Esophagus squamous epithelium (tissue), 5 donors: ENCODE data around the gene ARF1. TPM values are rescaled to one million over a fixed set of nuclear protein-coding genes. Genes with fewer than 3 reads are reported as not detected.

ENCODE experiments used
- DNase-seq: peaks from one replicate; lab custom pipeline; 2025; lab: John Stamatoyannopoulos, UW
- H3K27ac ChIP-seq, 4 donors: fragments of 200-600 bp; sonication (generic); one replicate each; pipeline ENCODE4 v1.5.1; 2016 to 2019; ENCODE audit warnings: mild to moderate bottlenecking in 1 of 4
- H3K27me3 ChIP-seq, 4 donors: fragments of 200-600 bp; sonication (generic); 1 replicate in 3 of 4; 2 replicates in 1 of 4; pipeline versions ENCODE4 v1.5.1 to v1.6.0; 2017 to 2021; ENCODE audit warnings: antibody characterized with exemption in 1 of 4
- H3K36me3 ChIP-seq, 3 donors: fragments of 200-600 bp; sonication (generic); one replicate each; pipeline ENCODE4 v1.5.1; 2016 to 2019
- H3K4me1 ChIP-seq, 3 donors: fragments of 200-600 bp; sonication (generic); one replicate each; pipeline ENCODE4 v1.5.1; 2017 to 2019
- H3K4me3 ChIP-seq, 4 donors: fragments of 200-600 bp; sonication (generic); 1 replicate in 3 of 4; 2 replicates in 1 of 4; pipeline ENCODE4 v1.5.1; 2016 to 2019; ENCODE audit warnings: mild to moderate bottlenecking in 2 of 4, moderate library complexity in 1 of 4
- H3K9me3 ChIP-seq, 3 donors: fragments of 200-600 bp; sonication (generic); one replicate each; pipeline ENCODE4 v1.5.1; 2016 to 2019
- POLR2A ChIP-seq, 4 donors: fragments of 450-650 bp; IDR thresholded peaks; one replicate each; pipeline ENCODE4 v1.6.1; 2017; ENCODE audit warnings: antibody characterized with exemption in 4 of 4, mild to moderate bottlenecking in 4 of 4, moderate library complexity in 3 of 4
- WGBS, 2 donors: methylation state at CpG; one replicate each; pipeline ENCODE4 v1.1.5; 2018; 5-methylcytosine and 5-hydroxymethylcytosine counted together
- intact Hi-C: fragments of 100-400 bp; cut with DNase I; formaldehyde crosslinking; loops from one replicate; pipeline ENCODE4 v1.15.0; 2022
- total RNA-seq, 4 donors: library from RNA; depleted of rRNA; stranded (reverse); fragments of >200 nt; gene quantifications; one replicate each; pipeline ENCODE4 v1.1.0, GENCODE V29; 2016
- TF ChIP-seq, protein P1 (sequence below), 6 experiments: fragments of 450-650 bp in 4 of 6; fragments of 200-600 bp in 2 of 6; sonication (generic) in 2 of 6; IDR thresholded peaks; one replicate each; pipeline ENCODE4 v1.5.1; 2016 to 2019; ENCODE audit warnings: antibody characterized with exemption in 6 of 6, mild to moderate bottlenecking in 4 of 6, moderate library complexity in 4 of 6
- donor health status: DM: yes; HTN: yes; CAD: no.

ARF1 gene
- total RNA-seq, 4 donors from 2014 or later, result 279 to 327 (median 319) TPM

DNA sequence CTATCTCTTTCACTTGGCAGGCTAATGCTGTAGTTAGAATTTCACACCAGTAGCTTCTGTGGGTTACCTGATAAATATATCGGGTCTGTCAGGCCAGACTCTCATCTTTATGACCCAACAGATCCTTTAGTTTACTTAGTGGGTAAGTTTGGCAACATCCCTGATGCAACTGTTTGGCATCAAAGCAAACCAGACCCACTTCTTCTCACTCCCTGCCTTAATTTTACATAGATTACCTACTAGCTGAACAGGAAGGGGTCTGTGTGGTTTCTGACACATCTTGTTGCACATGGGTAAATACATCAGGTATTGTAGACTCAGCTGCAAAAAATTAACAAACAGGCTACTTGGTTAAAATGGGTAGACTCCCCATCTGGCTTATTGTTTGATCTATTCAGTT, 54.4 kb downstream of the ARF1 start:
- WGBS, 2 donors, result 41 to 58% methylated on average over 1 of the region's 1 CpG
- no peak for TF ChIP-seq POLR2A (IDR thresholded peaks at IDR 0.05)
- TF ChIP-seq, protein P1, sequence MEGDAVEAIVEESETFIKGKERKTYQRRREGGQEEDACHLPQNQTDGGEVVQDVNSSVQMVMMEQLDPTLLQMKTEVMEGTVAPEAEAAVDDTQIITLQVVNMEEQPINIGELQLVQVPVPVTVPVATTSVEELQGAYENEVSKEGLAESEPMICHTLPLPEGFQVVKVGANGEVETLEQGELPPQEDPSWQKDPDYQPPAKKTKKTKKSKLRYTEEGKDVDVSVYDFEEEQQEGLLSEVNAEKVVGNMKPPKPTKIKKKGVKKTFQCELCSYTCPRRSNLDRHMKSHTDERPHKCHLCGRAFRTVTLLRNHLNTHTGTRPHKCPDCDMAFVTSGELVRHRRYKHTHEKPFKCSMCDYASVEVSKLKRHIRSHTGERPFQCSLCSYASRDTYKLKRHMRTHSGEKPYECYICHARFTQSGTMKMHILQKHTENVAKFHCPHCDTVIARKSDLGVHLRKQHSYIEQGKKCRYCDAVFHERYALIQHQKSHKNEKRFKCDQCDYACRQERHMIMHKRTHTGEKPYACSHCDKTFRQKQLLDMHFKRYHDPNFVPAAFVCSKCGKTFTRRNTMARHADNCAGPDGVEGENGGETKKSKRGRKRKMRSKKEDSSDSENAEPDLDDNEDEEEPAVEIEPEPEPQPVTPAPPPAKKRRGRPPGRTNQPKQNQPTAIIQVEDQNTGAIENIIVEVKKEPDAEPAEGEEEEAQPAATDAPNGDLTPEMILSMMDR (IDR thresholded peaks at IDR 0.05), result no peak

DNA sequence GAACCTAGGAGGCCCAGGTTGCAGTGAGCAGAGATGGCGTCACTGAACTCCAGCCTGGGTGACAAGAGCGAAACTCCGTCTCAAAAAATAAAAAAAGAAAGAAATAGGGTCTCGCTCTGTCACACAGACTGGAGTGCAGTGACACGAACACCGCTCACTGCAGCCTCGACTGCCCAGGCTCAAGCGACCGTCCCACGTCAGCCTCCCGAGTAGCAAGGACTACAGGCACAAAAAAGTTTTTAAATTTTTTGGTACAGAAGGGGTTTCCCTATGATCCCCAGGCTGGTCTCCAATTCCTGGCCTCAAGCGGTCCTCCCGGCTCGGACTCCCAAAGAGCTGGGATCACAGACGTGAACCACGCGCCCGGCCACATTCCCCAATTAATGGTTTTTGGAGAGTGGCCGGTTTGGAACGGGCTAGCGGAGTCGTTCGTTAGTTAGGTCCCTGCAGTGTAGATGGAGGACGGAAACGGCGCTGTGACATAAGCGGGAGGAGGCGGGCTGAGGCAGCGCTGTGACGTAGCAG, 57.0 kb downstream of the ARF1 start:
- Histone ChIP-seq H3K36me3 (no peaks in the 10 kb centered on the region), H3K4me1 (peaks cover 32 to 45% (median 33%) of the 10 kb centered on the region in 3 donors), H3K27me3 (no peaks in the 10 kb centered on the region), H3K27ac (peak overlapping the region; percentile 98 to 100 (median 99)), H3K9me3 (no peaks in the 10 kb centered on the region), H3K4me3 (peak overlapping the region; percentile 91 to 98 (median 94))
- DNase-seq, result no peak
- WGBS, 2 donors, result 23 to 46% methylated on average over 17 to 25 of the region's 30 CpGs
- no peak for TF ChIP-seq POLR2A (IDR thresholded peaks at IDR 0.05)
- TF ChIP-seq, protein P1 (IDR thresholded peaks at IDR 0.05), result no peak
- intact Hi-C loops, result no loop called here

More for the DNA sequence above, 54.4 kb downstream of the ARF1 start:
- no peak overlapping the region for H3K27ac ChIP-seq
- peaks cover 8 to 25% (median 8%) of the 10 kb centered on the region in 3 donors for H3K4me1 ChIP-seq
- intact Hi-C loops, result no loop called here
- no peaks in the 10 kb centered on the region for H3K36me3 ChIP-seq
- H3K4me3 ChIP-seq, result no peak overlapping the region
- no peak for DNase-seq
- no peaks in the 10 kb centered on the region for H3K9me3 ChIP-seq
- no peaks in the 10 kb centered on the region for H3K27me3 ChIP-seq

DNA sequence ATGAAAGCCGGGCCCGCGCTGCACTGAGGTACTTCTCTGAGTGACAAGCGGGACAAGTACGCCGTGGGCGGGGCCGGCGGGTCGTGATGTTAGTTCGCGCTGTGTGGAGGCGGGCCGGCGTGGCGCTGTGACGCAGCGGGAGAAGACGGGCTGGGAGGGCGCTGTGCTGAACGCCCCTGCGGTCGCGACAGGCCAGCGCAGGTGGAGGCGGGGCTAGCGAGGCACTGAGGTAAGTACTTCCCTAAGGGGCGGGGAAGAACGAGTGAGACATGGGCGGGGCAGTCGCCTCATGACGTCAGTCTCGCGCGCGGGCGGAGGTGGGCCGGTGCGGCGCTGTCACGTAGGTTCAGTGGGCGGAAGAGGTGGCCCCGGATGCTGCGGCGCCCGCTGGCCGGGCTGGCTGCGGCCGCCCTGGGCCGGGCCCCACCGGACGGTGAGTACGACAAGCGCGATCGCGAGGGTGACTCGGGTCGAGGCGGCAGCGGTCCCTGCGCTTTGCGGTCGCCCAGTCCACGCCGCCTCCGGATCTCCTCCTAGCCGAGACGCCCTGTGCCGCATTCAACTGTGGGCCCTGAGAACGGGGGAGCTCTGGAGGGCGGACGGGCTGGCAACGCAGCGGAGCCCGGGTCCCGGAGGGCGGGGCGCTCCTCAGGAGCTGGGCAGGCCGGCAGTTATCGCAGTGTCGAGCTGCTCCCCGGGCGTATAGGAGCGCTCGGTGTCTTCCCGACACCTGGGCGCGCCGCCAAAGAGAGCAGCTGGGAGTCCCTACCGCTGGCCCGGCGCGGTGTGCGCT, 57.6 kb downstream of the ARF1 start, which contains the start of gene GUK1:
TSS of gene GUK1 (plus strand) at position 349 of the 793 bp plus-strand sequence. CDS start at position 373, 24 bp downstream.
- Histone ChIP-seq H3K9me3 (no peaks in the 10 kb centered on the region), H3K27ac (peak within 1 kb of the TSS; percentile 98 to 100 (median 99))
- intact Hi-C loops, result no loop called here

DNA sequence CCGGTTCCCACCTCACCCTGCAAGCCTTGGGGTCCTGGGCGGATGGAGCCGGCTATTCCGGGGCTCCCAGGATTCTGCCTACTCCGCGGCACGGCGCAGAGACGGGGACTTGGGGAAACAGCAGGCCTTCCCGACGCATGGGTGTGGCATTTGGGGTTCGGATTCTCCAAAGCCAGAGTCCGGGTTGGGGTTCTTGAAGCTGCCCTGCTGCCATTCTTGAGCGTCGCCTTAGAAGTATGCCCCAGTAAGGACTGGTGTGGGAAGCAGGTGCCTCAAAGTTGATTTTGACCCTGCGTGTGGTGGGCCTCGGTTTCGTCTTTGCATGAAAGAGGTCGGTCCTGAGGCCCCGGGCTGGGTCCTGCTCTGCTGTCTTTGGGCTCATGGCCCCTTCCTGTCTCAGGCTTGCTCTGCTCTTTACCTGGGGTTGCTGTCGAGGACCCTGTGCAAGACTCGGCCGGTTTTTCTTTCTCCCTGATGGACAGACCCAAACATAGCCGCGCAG, 58.3 kb downstream of the ARF1 start:
- Histone ChIP-seq H3K36me3 (peaks cover 2 to 8% (median 6%) of the 10 kb centered on the region in 3 donors), H3K27me3 (no peaks in the 10 kb centered on the region), H3K4me3 (peak overlapping the region; percentile 91 to 98 (median 94)), H3K4me1 (peaks cover 39 to 58% (median 39%) of the 10 kb centered on the region in 3 donors), H3K27ac (peak overlapping the region; percentile 98 to 100 (median 99)), H3K9me3 (no peaks in the 10 kb centered on the region)
- 2 to 17% methylated on average over 7 to 8 of the region's 25 CpGs for WGBS, 2 donors
- DNase-seq, result no peak
- TF ChIP-seq, protein P1 (IDR thresholded peaks at IDR 0.05), result no peak
- TF ChIP-seq POLR2A (IDR thresholded peaks at IDR 0.05), result peak in 1 of 4 donors; percentile 10
- intact Hi-C loops, result no loop called here

More for the DNA sequence above, 57.6 kb downstream of the ARF1 start, which contains the start of gene GUK1:
- 0% methylated on average over 9 of the region's 95 CpGs; no CpG with 5 or more reads in 1 of the 2 donors for WGBS, 2 donors
- peak in 3 of 4 donors; percentile 98 to 99 (median 99) for TF ChIP-seq POLR2A (IDR thresholded peaks at IDR 0.05)
- TF ChIP-seq, protein P1 (IDR thresholded peaks at IDR 0.05), result peak in 5 of 6 experiments; percentile 8 to 55 (median 44)
- Histone ChIP-seq H3K36me3 (peaks cover 0 to 1% (median 0%) of the 10 kb centered on the region in 3 donors), H3K4me1 (peaks cover 39 to 52% (median 39%) of the 10 kb centered on the region in 3 donors), H3K27me3 (no peaks in the 10 kb centered on the region), H3K4me3 (peak within 1 kb of the TSS; percentile 91 to 98 (median 94))
- DNase-seq, result peak; percentile 100
